GDM1 (cell line): ENCODE data around the gene MYO10.
"Not testable (repeated sequence)": the region's sequence is repeated elsewhere in the genome, so short reads cannot be mapped to it uniquely, and the experiment has no call there.

ENCODE experiments used
- DNase-seq: peaks from one replicate; lab custom pipeline; 2025; lab: John Stamatoyannopoulos, UW

Gene MYO10

DNA sequence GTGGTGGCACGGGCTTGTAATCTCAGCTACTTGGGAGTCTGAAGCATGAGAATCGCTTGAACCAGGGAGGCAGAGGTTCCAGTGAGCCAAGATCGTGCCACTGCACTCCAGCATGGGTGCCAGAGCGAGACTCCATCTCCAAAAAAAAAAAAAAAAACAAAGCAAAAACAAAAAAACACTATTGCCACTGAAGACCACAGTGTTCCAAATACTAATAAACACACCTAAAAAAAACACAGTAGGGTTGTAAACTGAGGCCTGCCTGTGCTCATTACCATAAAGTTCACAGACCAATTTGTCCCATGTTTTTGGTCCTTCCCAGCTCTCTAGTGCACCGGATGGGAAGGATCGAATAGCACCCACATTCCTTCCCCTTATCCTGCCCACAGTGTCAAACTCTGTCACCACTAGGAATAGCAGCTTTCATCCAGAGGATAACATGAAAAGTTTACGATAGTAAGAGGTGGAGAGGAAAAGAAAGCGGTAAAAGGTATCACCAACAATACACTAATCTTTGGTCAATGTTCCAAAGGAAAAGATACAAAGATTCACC, 49.2 kb downstream of the MYO10 start:
- DNase-seq = no peak

DNA sequence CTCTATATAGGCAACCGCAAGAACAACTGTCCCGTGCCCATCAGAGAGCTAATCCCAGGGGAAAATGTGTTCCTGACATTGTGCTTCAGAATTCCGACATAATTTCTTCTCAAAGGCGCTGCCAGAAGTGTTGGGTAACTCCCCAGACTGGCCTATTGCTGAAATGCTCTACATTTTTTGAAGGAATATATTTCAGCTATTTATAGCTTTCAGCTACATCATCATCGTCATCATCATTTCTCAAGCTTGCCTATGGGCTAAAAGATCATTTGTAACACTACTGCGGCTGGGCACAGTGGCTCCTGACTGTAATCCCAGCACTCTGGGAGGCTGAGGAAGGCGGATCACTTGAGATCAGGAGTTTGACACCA, 49.7 kb downstream of the MYO10 start:
- DNase-seq = no peak

DNA sequence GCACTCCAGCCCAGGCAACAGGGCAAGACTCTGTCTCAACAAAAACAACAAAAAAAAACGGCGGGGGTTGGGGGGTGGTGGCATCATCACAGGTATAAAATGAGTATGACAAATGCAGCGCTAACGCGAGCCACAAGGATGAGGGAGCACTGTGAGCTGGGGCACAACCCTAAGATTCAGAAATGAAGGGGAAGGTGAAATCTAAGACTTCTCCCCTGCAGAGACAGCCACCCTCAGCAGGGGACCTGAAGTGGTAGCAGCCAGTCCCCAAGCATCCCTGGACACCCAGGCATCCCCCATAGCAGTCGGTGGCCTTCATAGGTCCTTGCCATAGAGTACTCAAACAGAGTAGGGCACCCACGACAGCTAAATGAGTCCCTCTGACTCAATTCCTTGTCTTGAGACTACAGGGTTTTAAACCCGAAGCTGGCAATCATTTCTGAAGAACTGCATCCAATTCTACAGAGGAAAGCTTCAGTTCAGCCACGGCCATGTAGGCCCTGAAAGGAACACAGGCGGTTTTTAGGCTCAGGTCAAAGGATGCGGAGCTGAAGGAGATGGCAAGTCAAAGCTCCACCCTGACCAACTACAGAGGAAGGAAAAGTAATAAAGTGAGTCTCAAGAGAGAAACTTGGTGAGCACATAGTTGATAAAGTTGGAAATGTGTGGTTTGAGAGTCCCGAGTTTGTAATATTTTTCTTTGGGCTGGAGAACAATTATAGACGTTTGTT, 50.3 kb downstream of the MYO10 start:
- DNase-seq = no peak

DNA sequence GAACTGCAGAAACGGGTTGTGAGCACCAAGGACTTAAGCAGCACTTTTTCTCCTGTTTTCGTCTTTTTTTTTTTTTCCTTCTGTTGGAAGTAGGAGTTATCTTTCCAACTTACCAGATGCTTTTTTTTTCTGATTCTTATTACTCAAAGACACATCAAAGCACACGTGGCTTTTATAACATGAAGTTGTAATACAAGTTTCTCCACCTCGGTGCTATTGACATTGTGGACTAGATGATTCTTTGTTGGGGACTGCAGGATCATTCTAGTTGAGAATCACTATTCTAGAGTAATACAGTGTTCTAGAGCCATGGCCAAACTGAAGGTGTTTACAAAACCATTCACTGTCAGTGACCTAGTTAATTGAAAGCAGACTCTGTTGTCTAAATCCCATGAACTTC, 51.5 kb downstream of the MYO10 start:
- no peak for DNase-seq

DNA sequence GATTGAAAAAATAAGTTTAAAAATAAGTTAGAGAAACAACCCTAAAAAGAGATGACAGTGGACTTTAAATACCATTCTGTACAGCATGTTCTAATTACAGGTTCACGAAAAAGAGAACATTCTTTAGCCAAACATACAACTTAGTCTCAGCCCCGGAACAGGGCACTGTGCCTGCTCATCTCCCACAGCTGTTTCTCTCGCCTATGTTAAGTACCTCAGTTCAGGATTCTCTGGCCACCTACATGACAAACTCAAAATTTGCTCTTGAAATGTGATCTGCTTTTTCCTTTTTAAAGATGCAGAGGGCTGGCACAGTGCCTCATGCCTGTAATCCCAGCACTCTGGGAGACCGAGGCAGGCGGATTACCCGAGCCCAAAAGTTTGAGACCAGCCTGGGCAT, 52.3 kb downstream of the MYO10 start:
- no peak for DNase-seq

DNA sequence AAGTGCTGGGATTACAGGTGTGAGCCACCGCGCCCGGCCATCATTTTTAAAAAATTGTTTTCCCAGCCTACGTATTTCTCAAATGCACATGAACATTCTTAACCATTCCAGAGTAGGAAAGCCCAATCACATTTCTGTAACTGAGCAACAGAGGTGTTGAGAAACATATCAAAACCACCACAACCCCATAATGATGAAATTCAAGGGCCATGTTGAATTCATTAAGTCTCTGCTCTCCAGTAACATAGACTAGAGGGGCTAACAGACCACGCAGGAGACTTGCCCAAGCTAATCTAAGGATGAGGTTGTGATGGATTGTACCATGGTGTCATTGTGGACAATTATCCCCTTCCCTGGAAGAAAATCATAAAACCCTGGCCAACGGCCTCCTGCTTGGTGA, 52.9 kb downstream of the MYO10 start:
- no peak for DNase-seq

DNA sequence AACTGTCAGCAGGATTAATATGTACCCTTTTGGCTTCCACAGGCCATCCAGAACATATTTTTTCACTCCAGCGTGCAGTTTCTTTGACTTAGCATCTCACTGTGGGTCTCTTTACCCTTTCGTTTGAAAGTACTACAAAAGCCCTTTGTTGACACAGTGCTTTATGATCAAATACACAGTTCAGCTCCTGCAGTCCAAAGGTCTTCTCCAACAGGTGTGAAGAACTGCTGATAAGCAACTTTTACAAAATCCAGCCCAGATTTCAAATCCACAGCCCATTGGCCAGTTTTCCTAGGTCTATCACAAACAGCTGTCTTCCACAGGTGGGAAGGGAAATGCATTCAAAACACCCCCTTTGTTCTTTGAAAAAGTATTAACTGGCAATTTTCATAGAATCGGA, 54.8 kb downstream of the MYO10 start:
- DNase-seq = no peak

DNA sequence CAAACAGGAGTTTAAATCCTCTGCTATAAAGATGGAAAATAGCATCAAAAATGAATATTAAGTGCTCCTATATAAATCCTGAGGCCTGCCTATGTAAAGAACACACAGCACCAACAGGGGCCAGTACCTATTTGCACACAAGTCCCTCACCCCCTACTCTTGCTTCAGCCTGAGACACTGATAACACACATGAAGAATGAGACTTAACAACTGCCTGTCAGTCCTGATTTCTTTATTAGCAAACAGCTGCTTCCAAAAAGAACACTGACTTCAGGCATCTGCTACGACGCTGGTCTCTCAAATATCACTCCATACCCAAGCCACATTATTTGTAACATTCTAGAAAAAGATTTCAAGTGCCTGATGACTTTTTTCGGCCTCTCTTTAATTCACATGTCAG, 55.5 kb downstream of the MYO10 start:
- DNase-seq = no peak

DNA sequence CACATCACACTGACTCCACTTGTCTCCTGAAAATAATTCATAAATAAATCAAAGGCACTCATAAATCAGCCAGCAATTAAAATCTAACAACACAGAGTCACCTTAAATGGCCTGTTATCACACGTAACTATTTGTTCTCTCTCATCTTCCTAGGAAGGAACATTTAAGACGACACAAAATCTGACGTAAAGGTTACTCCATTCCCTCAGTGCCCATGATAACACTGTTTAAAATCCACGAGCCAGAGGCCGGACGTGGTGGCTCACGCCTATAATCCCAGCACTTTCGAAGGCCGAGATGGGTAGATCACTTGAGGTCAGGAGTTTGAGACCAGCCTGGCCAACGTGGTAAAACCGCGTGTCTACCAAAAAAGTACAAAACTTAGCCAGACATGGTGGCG, 56.4 kb downstream of the MYO10 start:
- no peak for DNase-seq

DNA sequence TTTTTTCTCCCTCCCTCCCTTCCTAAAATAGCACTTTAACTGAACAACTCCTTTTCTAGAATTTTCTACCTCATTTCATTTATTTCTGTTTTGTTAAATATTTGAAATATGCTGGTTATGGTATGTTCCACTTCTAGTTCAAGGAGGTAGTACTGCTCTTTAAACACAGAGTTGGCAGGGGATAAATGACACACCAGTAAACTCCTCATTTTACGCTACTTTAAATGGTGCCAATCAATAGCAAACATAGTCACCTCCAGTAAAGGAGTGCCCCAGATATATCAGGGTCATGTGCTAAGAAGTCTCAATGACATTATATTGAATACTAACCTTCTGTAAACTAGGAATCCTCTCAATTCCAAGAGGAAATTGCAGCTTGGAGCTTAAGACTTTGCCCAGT, 56.9 kb downstream of the MYO10 start:
- DNase-seq = no peak

DNA sequence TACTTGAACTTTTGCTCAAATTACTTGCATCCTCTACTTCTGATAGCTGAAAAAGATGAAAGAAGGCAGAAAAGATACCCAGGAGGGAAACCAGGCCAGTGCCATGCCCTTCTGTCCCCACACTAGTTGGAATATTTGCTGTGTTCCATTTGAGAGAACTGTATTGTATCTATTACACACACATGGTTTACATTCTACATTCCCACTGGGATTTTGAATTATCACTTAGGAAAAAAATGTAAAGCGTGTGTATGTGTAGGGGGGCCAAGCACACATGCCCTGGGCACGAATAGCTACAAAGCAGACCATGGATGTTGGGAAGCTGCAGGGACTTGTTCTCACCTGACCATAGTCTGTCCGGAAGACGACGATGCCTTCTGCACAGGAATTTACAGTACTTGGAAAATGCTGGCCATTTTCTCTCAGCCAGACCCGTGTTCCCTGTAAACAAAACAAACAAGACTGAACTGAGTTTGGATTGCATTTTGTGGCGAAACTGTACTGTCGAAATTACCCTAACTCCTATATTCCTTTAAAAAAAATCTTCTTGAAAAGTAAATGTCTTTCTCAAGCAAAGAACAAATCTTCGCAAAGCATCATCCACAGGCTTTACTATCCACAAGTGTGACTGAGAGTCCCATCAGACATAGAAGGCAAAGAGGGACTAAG, 58.7 kb downstream of the MYO10 start:
- no peak for DNase-seq

DNA sequence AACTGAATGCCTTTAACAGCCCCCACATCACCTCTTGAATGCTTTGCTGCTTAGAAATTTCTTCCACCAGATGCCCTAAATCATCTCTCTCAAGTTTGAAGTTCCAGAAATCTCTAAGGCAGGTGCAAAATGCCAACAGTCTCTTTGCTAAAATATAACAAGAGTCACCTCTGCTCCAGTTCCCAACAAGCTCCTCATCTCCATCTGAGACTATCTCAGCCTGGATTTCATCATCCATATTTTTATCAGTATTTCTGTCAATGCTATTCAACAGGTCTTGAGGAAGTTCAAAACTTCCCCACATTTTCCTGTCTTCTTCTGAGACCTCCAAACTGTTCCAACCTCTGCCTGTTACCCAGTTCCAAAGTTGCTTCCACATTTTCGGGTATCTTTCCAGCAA, 61.7 kb downstream of the MYO10 start:
- DNase-seq = not testable (repeated sequence)

DNA sequence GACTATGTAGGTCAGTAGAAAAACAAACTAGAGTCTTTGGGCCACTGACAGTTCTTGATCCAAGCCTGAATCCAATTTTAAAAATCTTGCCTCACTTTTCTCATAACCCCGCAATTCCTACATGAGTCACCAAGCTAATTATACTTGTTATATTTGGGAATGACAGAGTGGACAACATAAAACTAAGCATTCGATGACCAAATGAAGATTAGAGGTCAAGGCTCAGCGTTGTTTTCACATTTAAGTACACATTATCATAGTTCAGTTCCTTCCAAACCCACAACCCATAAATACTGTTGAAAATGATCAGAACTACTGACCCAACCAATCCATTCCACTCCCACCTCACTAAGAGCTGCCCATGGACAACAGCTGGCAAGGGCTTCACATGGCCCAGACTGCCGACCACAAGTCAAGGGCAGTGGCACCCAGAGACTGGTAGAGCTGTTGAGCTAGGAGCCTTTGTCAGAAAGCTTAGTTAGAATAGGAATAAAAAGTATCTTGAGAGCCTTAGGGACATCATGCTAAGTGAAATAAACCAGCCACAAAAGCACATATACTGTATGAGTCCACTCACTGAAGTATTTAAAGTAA, 64.2 kb downstream of the MYO10 start:
- no peak for DNase-seq

DNA sequence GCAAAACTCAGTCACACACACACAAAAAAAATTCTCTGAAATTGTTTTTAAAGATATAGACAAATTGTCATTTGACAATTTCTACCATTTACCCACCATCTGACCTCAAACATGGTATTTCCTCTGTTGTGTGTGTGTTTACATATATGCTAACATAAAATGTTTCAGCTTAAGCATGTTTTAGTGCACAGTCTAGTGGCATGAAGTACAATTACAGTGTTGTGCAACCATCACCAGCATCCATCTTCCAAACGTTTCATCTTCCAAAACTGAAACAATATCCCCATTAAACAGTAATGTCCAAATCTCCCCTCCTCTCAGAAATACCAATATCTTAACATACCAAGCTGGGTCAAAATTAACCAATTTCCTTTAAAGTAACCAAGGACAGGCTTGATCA, 65.2 kb downstream of the MYO10 start:
- DNase-seq = no peak

DNA sequence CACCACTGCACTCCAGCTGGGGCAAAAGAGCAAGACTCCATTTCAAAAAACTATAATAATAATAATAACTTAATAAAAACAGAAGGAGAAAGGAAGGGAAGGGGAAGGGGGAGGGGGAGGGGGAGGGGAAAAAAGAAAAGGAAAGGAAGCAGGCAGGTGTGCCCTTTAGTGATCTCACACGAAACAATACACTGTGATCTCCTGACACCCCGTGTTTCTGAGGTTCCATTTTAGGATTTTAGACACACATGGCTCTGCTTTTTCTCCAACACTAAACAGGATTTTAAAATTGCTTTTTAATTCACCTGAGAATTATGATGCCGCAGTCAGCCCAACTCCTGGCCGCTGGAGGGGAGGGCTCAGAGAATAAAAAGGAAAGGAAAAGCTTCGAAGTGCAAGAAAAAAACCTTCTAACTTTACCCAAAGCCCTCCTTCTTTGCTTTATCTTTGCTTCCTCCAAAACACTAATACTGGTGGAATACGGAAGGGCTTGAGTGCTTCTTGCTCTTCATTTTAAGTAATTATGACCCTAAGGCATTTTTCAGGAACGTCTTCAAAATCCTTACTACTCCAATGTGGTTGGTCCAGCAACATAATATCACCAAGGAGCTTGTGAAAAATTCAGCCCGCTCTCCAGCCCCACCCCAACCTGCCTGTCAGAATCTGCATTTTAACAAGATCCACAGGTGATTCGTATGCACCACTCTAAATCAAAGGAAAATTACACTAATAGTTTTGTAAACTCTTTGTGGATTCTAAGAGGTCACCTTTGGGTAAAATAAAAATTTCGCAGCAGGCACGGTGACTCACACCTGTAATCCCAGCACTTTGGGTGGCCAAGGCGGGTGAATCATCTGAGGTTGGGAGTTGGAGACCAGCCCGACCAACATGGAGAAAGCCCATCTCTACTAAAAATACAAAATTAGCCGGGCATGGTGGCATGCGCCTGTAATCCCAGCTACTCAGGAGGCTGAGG, 66.0 kb downstream of the MYO10 start:
- no peak for DNase-seq

DNA sequence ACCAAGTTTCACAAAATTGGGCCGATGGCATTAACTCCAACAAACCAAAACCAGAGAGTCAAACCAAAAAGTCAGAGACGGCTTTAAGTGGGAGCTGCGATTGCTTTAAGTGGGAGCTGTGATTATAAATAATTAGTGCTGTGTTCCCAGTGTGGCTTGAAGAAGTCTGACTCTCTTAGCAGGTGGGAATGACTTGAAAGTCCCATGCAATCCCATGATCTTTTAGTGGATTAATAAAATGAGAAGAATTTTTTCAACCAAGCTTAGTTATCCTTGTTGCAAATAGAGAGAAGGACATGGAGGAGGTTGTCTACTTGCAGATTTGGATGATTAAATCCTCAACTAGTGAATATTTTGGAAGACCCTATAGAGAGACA, 68.5 kb downstream of the MYO10 start:
- no peak for DNase-seq

DNA sequence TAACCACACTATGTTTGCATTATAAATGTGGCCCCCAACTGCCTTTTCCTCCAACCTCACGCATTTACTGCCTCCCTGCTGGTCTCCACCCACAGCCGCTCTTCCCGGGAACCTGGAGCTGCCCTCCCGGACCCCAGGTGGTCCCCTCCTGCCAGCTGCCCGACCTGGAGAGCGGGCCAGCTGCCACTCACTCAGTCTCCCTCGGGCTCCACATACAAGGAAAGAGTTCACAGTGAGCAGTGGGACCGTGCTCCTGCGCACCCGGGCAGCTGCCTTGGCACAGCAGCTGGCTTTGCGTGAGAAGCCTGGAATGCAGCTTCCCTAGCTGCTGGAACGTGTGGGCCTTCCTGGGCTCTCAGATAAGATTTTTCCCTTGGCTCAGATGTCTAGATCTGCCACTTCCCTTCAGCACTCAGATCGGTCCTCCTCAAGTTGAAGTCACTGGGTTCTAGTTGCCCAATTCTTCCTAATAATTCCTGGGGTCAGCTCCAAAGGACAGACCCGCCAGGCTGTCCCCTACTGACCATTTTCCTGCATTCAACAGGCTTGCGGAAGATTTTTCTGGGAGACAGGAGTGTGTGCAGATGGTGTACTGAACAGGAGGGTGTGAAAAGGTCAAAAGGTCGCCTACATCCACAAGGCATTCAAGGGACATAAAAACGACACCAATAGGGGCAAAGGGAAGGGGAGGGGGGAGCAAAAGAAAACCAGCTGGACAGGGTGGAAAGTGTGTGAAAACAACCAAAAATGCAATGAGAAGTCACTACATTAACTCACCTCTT, 69.1 kb downstream of the MYO10 start:
- DNase-seq = no peak

DNA sequence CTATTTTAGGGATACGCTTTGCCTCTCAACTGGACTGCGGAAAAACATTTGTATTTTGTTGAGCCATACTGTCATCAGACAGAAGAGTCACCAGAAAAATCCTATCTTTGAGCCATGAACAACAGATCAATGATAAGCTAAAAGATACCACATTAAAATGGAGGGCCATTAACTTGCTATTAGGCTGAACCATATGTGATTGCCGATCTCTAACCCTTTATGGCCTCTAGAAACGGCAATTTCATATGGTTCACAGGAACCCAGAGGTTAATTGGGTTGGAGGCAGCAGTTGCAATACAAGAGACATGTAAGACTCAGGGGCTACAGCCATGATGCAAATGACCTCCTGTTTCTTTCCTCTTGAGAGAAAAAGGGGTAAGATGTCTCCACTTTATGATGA, 69.8 kb downstream of the MYO10 start:
- DNase-seq = no peak

DNA sequence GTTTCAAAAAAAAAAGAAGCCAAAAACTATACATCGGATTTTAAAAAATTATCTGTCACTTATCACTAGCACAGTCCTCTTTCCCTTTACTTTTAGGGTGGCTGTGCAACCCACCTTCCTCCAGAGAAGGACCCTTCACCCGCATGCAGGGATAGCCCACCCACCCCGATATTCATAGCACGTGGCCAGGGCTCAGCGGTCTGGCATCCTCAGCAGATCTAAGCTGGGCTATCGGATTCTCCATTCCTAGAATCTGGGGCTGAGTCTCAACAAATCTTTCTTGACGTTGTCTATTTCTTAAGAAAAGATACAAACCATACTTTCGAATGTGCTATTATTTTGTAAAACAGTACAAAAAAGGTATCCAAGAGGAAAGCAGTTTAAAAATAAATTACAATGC, 70.9 kb downstream of the MYO10 start:
- DNase-seq = no peak

DNA sequence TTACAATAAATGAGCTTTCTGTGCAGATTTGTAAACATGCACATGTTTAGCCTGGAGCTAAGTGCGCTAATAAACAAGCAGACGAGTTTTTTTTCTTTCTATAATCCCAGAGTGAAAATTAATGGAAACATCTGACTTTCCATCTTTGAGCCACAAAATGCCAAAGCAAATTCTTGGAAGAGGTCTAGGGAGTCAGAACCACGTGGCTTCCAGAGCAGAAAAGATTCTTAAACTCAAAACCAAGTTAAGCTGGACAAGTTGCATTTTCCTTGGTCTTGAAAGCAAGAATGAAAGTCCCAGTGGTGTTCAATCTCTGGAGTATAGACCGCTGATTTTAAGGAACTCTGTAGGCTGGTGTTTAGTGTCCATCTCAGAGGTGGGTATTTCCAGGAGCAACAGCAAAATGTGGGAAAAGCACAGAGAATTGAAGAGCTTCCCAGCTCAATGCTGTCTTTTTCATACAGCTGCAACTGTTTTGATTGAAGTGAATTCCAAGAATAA, 71.4 kb downstream of the MYO10 start:
- no peak for DNase-seq

DNA sequence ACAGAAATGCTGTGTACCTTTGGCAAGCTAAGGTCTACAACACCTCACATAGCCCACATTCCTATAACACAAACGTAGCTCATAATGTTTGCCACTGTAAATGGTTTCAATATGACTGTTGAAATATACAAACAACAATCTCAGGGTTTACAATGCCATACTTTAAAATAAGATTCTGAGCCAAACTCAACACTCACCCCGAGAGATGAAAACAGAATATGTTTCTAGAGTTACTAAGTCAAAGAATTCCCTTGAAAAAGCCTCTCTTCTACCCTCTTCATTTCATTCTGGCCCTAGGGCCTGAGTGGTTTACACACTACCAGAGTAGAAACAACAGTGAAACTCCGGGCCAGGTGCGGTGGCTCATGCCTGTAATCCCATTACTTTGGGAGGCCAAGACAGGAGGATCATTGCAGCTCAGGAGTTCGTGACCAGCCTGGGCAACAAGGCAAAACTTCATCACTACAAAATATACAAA, 72.6 kb downstream of the MYO10 start:
- DNase-seq = no peak
